Loucy (cell line): ENCODE data around the gene ITPRID2.
"Not testable (repeated sequence)": the region's sequence is repeated elsewhere in the genome, so short reads cannot be mapped to it uniquely, and the experiment has no call there.

Experiments
- H2AFZ ChIP-seq: fragments of 200-600 bp; sonication (generic); 2 replicates; pipeline ENCODE4 v1.6.0; 2016; ENCODE audit warnings: antibody characterized with exemption, mild to moderate bottlenecking, low read length, moderate library complexity
- H3F3A ChIP-seq: fragments of 200-600 bp; 2 replicates; pipeline ENCODE4 v1.6.0; 2016; ENCODE audit warnings: antibody characterized with exemption, low read depth, mild to moderate bottlenecking
- H3K27me3 ChIP-seq: fragments of 200-600 bp; sonication (generic); 2 replicates; pipeline ENCODE4 v1.6.1; 2014; ENCODE audit warnings: low read length, mild to moderate bottlenecking; ENCODE audit not compliant: insufficient read depth, poor library complexity, severe bottlenecking
- H3K36me3 ChIP-seq: fragments of 200-600 bp; sonication (generic); 2 replicates; pipeline ENCODE4 v1.6.1; 2016; ENCODE audit warnings: low read length; ENCODE audit not compliant: insufficient read depth
- H3K4me1 ChIP-seq: fragments of 200-600 bp; sonication (generic); 2 replicates; pipeline ENCODE4 v1.5.1; 2014; ENCODE audit warnings: low read length, mild to moderate bottlenecking; ENCODE audit not compliant: insufficient read depth, poor library complexity, severe bottlenecking
- H3K4me2 ChIP-seq: fragments of 200-600 bp; sonication (generic); 2 replicates; pipeline ENCODE4 v1.6.0; 2014; ENCODE audit warnings: antibody characterized with exemption, low read length, low read depth, mild to moderate bottlenecking; ENCODE audit not compliant: poor library complexity, severe bottlenecking
- H3K4me3 ChIP-seq: fragments of 200-600 bp; sonication (generic); 2 replicates; pipeline ENCODE4 v1.5.1; 2014; ENCODE audit warnings: low read length, mild to moderate bottlenecking, mixed read lengths; ENCODE audit not compliant: poor library complexity, severe bottlenecking
- H3K79me2 ChIP-seq: fragments of 200-600 bp; sonication (generic); 2 replicates; pipeline ENCODE4 v1.6.1; 2014; ENCODE audit warnings: low read length; ENCODE audit not compliant: insufficient read depth
- H3K9ac ChIP-seq: fragments of 200-600 bp; sonication (generic); 2 replicates; pipeline ENCODE4 v1.6.0; 2014; ENCODE audit warnings: mild to moderate bottlenecking, low read depth, low read length, moderate library complexity; ENCODE audit not compliant: poor library complexity, severe bottlenecking
- H3K9me2 ChIP-seq: fragments of 200-600 bp; sonication (generic); replicated peaks from 2 replicates; pipeline ENCODE4 v1.6.1; 2016; ENCODE audit warnings: low read depth, low read length, mixed read lengths
- H3K9me3 ChIP-seq: fragments of 200-600 bp; sonication (generic); 2 replicates; pipeline ENCODE4 v1.6.1; 2014; ENCODE audit warnings: mild to moderate bottlenecking, antibody characterized with exemption, low read length, low read depth; ENCODE audit not compliant: insufficient read depth
- H4K20me1 ChIP-seq: fragments of 200-600 bp; sonication (generic); 2 replicates; pipeline ENCODE4 v1.6.0; 2014; ENCODE audit warnings: antibody characterized with exemption, low read length, mild to moderate bottlenecking; ENCODE audit not compliant: insufficient read depth, poor library complexity, severe bottlenecking
- CTCF ChIP-seq: fragments of 200-600 bp; sonication (generic); conservative IDR thresholded peaks from 2 replicates; pipeline ENCODE4 v1.5.1; 2014; ENCODE audit warnings: mild to moderate bottlenecking, antibody characterized with exemption, low read length
- EZH2phosphoT487 ChIP-seq: fragments of 200-600 bp; IDR thresholded peaks from 2 replicates; pipeline ENCODE4 v1.6.1; 2018; ENCODE audit warnings: antibody characterized with exemption, mild to moderate bottlenecking, moderate library complexity, borderline replicate concordance

The ITPRID2 gene

GRCh38 chr2:181958726-181959125 is 67.2 kb downstream of the ITPRID2 start:
- no peak overlapping the region for H2AFZ ChIP-seq
- H3K27me3 ChIP-seq = no peaks in the 10 kb centered on the region
- H3K4me1 ChIP-seq = peaks cover 30% of the 10 kb centered on the region
- H3K36me3 ChIP-seq = no peaks in the 10 kb centered on the region
- H3K4me2 ChIP-seq = no peak overlapping the region
- H3K9me3 ChIP-seq = no peaks in the 10 kb centered on the region
- H3K79me2 ChIP-seq = no peaks in the 10 kb centered on the region
- no peaks in the 10 kb centered on the region for H3F3A ChIP-seq
- no peak overlapping the region for H3K9ac ChIP-seq
- no peak for TF ChIP-seq CTCF
- TF ChIP-seq EZH2phosphoT487 = no peak
- no peaks in the 10 kb centered on the region for H4K20me1 ChIP-seq
- no peak overlapping the region for H3K4me3 ChIP-seq
- no peaks in the 10 kb centered on the region for H3K9me2 ChIP-seq

- no peaks in the 10 kb centered on the region for H3K27me3 ChIP-seq
- peaks cover 30% of the 10 kb centered on the region for H3K4me1 ChIP-seq
- H3F3A ChIP-seq = no peaks in the 10 kb centered on the region
- no peaks in the 10 kb centered on the region for H3K36me3 ChIP-seq
- H3K4me3 ChIP-seq = no peak overlapping the region
- H3K9ac ChIP-seq = no peak overlapping the region
- no peaks in the 10 kb centered on the region for H3K79me2 ChIP-seq
- TF ChIP-seq EZH2phosphoT487 (no peak), CTCF (no peak)
- H2AFZ ChIP-seq = no peak overlapping the region
- H3K4me2 ChIP-seq = no peak overlapping the region
- H3K9me3 ChIP-seq = no peaks in the 10 kb centered on the region
- no peaks in the 10 kb centered on the region for H4K20me1 ChIP-seq
- no peaks in the 10 kb centered on the region for H3K9me2 ChIP-seq
Measured at GRCh38 chr2:181959508-181959907, 68.0 kb downstream of the ITPRID2 start.

GRCh38 chr2:181961167-181961566 is 69.6 kb downstream of the ITPRID2 start:
- not testable (repeated sequence) for H3K27me3 ChIP-seq, H2AFZ ChIP-seq, H3K9me2 ChIP-seq, H3K36me3 ChIP-seq, H3K79me2 ChIP-seq, H3K9me3 ChIP-seq, H3F3A ChIP-seq, H4K20me1 ChIP-seq, H3K4me2 ChIP-seq, H3K4me3 ChIP-seq, H3K9ac ChIP-seq
- H3K4me1 ChIP-seq = peaks cover 21% of the 10 kb centered on the region
- TF ChIP-seq CTCF = peak; percentile 28
